Pons (tissue), 1 donor: Measurements from ENCODE around the gene LNX2.
A peak's percentile ranks its signal among the peaks of the same experiment; 100 is the strongest.
"Not testable (repeated sequence)": the region's sequence is repeated elsewhere in the genome, so short reads cannot be mapped to it uniquely, and the experiment has no call there.

Experiments
- DNase-seq: peaks from one replicate; pipeline ENCODE4 v3.0.0-alpha.2; 2016; ENCODE audit warnings: low spot score

The LNX2 gene

GRCh38 chr13:27637289-27637626 lies 16.9 kb upstream of the LNX2 start:
- DNase-seq: no peak

- no peak for DNase-seq
Observed at GRCh38 chr13:27636589-27637288, 16.4 kb upstream of the LNX2 start.

GRCh38 chr13:27635266-27635665 lies 14.9 kb upstream of the LNX2 start:
- no peak for DNase-seq

GRCh38 chr13:27634791-27635190 lies 14.5 kb upstream of the LNX2 start:
- DNase-seq: no peak

GRCh38 chr13:27634231-27634630 lies 13.9 kb upstream of the LNX2 start:
- DNase-seq: no peak

- no peak for DNase-seq
Observed at GRCh38 chr13:27632648-27633047, 12.3 kb upstream of the LNX2 start.

GRCh38 chr13:27632214-27632613 lies 11.9 kb upstream of the LNX2 start:
- no peak for DNase-seq

GRCh38 chr13:27631665-27632064 lies 11.3 kb upstream of the LNX2 start:
- no peak for DNase-seq

- no peak for DNase-seq
Observed at GRCh38 chr13:27631156-27631555, 10.8 kb upstream of the LNX2 start.

- DNase-seq: not testable (repeated sequence)
Observed at GRCh38 chr13:27628766-27629165, 8.4 kb upstream of the LNX2 start.

GRCh38 chr13:27628081-27628480 lies 7.8 kb upstream of the LNX2 start:
- DNase-seq: no peak

- DNase-seq: no peak
Observed at GRCh38 chr13:27627380-27627779, 7.1 kb upstream of the LNX2 start.

- no peak for DNase-seq
Observed at GRCh38 chr13:27625839-27626238, 5.5 kb upstream of the LNX2 start.

GRCh38 chr13:27624071-27624470 lies 3.7 kb upstream of the LNX2 start:
- DNase-seq: no peak

- no peak for DNase-seq
Observed at GRCh38 chr13:27622881-27623280, 2.6 kb upstream of the LNX2 start.

- DNase-seq: peak; percentile 49
Observed at GRCh38 chr13:27622102-27622820, 1.9 kb upstream of the LNX2 start.

GRCh38 chr13:27621366-27622101 lies 1.2 kb upstream of the LNX2 start, which contains the start of gene POLR1D:
POLR1D (plus strand) TSS chr13:27621892; CDS start chr13:27621984, 92 bp downstream.
- peak; percentile 79 for DNase-seq

GRCh38 chr13:27621116-27621365 lies 712 bp upstream of the LNX2 start:
- no peak for DNase-seq

GRCh38 chr13:27619728-27620376 lies 477 bp downstream of the LNX2 start:
- DNase-seq: no peak

- DNase-seq: no peak
Observed at GRCh38 chr13:27619093-27619727, 1.1 kb downstream of the LNX2 start.

- DNase-seq: no peak
Observed at GRCh38 chr13:27617881-27618321, 2.4 kb downstream of the LNX2 start.

- no peak for DNase-seq
Observed at GRCh38 chr13:27613628-27614027, 6.7 kb downstream of the LNX2 start.
